Globus pallidus (tissue), 1 donor: ENCODE results near the gene JSRP1.

Experiments
- DNase-seq: peaks from one replicate; pipeline ENCODE4 v3.0.0-alpha.2; 2015; ENCODE audit warnings: low spot score

Gene JSRP1

GRCh38 chr19:2246801-2247361, 9.3 kb downstream of the JSRP1 start:
- no peak for DNase-seq

GRCh38 chr19:2246014-2246620, 10.1 kb downstream of the JSRP1 start:
- DNase-seq: no peak

GRCh38 chr19:2245273-2245672, 10.9 kb downstream of the JSRP1 start:
- no peak for DNase-seq

GRCh38 chr19:2244486-2244885, 11.7 kb downstream of the JSRP1 start:
- no peak for DNase-seq

- DNase-seq: no peak
Measured at GRCh38 chr19:2244125-2244411, 12.1 kb downstream of the JSRP1 start.

GRCh38 chr19:2243274-2244124, 12.7 kb downstream of the JSRP1 start:
- DNase-seq: no peak

GRCh38 chr19:2242816-2243215, 13.4 kb downstream of the JSRP1 start:
- no peak for DNase-seq

GRCh38 chr19:2242092-2242537, 14.1 kb downstream of the JSRP1 start:
- no peak for DNase-seq

- DNase-seq: no peak
Measured at GRCh38 chr19:2240881-2241760, 15.1 kb downstream of the JSRP1 start.

- no peak for DNase-seq
Measured at GRCh38 chr19:2239771-2240770, 16.1 kb downstream of the JSRP1 start.

- no peak for DNase-seq
Measured at GRCh38 chr19:2239173-2239572, 17.0 kb downstream of the JSRP1 start.

GRCh38 chr19:2237869-2238153, 18.4 kb downstream of the JSRP1 start:
- no peak for DNase-seq

GRCh38 chr19:2237051-2237868, 19.0 kb downstream of the JSRP1 start:
- no peak for DNase-seq

GRCh38 chr19:2236314-2237050, 19.7 kb downstream of the JSRP1 start, which contains the start of the genes PLEKHJ1 and SF3A2:
Gene PLEKHJ1 (minus strand): TSS chr19:2236329. CDS start chr19:2236248, 81 bp downstream.
Gene SF3A2 (plus strand): TSS chr19:2236824. CDS start chr19:2243419, 6,595 bp downstream.
- peak; percentile 95 for DNase-seq

GRCh38 chr19:2236064-2236313, 20.2 kb downstream of the JSRP1 start:
- no peak for DNase-seq

GRCh38 chr19:2235381-2236063, 20.7 kb downstream of the JSRP1 start:
- DNase-seq: no peak

- no peak for DNase-seq
Measured at GRCh38 chr19:2234996-2235380, 21.2 kb downstream of the JSRP1 start.

GRCh38 chr19:2233601-2234280, 22.5 kb downstream of the JSRP1 start:
- DNase-seq: no peak
